GM23338 (cell line): ENCODE data around the gene UPF2. TPM values are rescaled to one million over a fixed set of nuclear protein-coding genes. Genes with fewer than 3 reads are reported as not detected.
A peak's percentile ranks its signal among the peaks of the same experiment; 100 is the strongest.

Experiments
- ATAC-seq: fragments of 200-7000 bp; cut with Tn5 transposase; 3 replicates; pipeline ENCODE4 v1.9.1; 2020
- DNase-seq: peaks from one replicate; pipeline ENCODE4 v3.0.0-alpha.2; 2015; ENCODE audit warnings: low spot score
- H2AFZ ChIP-seq: fragments of 200-600 bp; sonication (generic); 2 replicates; pipeline ENCODE4 v1.8.0; 2016; ENCODE audit warnings: antibody characterized with exemption, mild to moderate bottlenecking, moderate library complexity
- H3F3A ChIP-seq: fragments of 200-600 bp; sonication (generic); replicated peaks from 2 replicates; pipeline ENCODE4 v1.8.0; 2017; ENCODE audit warnings: antibody characterized with exemption, mixed run types, low read depth
- H3K27ac ChIP-seq: fragments of 200-600 bp; sonication (generic); 2 replicates; pipeline ENCODE4 v1.6.1; 2016; ENCODE audit warnings: low read depth
- H3K27me3 ChIP-seq: fragments of 200-600 bp; sonication (generic); 2 replicates; pipeline ENCODE4 v1.8.0; 2016; ENCODE audit warnings: mild to moderate bottlenecking, mixed run types, moderate library complexity; ENCODE audit not compliant: insufficient read depth
- H3K36me3 ChIP-seq: fragments of 200-600 bp; sonication (generic); 2 replicates; pipeline ENCODE4 v1.8.0; 2016; ENCODE audit warnings: mild to moderate bottlenecking; ENCODE audit not compliant: insufficient read depth
- H3K4me1 ChIP-seq: fragments of 200-600 bp; sonication (generic); 2 replicates; pipeline ENCODE4 v1.8.0; 2016; ENCODE audit warnings: mild to moderate bottlenecking, moderate library complexity; ENCODE audit not compliant: insufficient read depth
- H3K4me2 ChIP-seq: fragments of 200-600 bp; sonication (generic); 2 replicates; pipeline ENCODE4 v1.7.1; 2017; ENCODE audit warnings: mixed run types
- H3K4me3 ChIP-seq: fragments of 200-600 bp; sonication (generic); 2 replicates; pipeline ENCODE4 v1.6.1; 2016; ENCODE audit warnings: mixed run types
- H3K79me2 ChIP-seq: fragments of 200-600 bp; sonication (generic); replicated peaks from 2 replicates; pipeline ENCODE4 v1.8.0; 2017; ENCODE audit warnings: mild to moderate bottlenecking; ENCODE audit not compliant: insufficient read depth
- H3K9me2 ChIP-seq: fragments of 200-600 bp; sonication (generic); 2 replicates; pipeline ENCODE4 v1.8.0; 2017; ENCODE audit not compliant: insufficient read depth
- H4K20me1 ChIP-seq: fragments of 200-600 bp; sonication (generic); replicated peaks from 2 replicates; pipeline ENCODE4 v1.8.0; 2017; ENCODE audit warnings: mild to moderate bottlenecking; ENCODE audit not compliant: insufficient read depth
- H3K27ac Mint-ChIP-seq: 2 replicates; pipeline ENCODE4 v1.8.0; 2020; ENCODE audit warnings: inconsistent platforms, mild to moderate bottlenecking, moderate library complexity, mixed read lengths
- H3K27me3 Mint-ChIP-seq: 3 replicates; pipeline ENCODE4 v1.8.0; 2022; ENCODE audit warnings: low read depth, mild to moderate bottlenecking, moderate library complexity, mixed read lengths, inconsistent platforms; ENCODE audit not compliant: insufficient read depth, poor library complexity
- H3K36me3 Mint-ChIP-seq: 3 replicates; pipeline ENCODE4 v1.8.0; 2021; ENCODE audit warnings: low read depth, mild to moderate bottlenecking, inconsistent platforms, moderate library complexity, mixed read lengths
- H3K4me1 Mint-ChIP-seq: 3 replicates; pipeline ENCODE4 v1.8.0; 2020; ENCODE audit warnings: mild to moderate bottlenecking, inconsistent platforms, mixed read lengths
- H3K4me3 Mint-ChIP-seq: 3 replicates; pipeline ENCODE4 v1.8.0; 2021; ENCODE audit warnings: moderate library complexity, mild to moderate bottlenecking, inconsistent platforms, mixed read lengths
- H3K9me3 Mint-ChIP-seq: 3 replicates; pipeline ENCODE4 v1.8.0; 2020; ENCODE audit warnings: moderate library complexity, mild to moderate bottlenecking, inconsistent platforms, mixed read lengths
- CREB1 ChIP-seq: fragments of 250-450 bp; sonication (Bioruptor Pico); IDR thresholded peaks from 2 replicates; pipeline ENCODE4 v1.5.0; 2020; ENCODE audit warnings: low read depth, mild to moderate bottlenecking, moderate library complexity
- EZH2 ChIP-seq: fragments of 200-600 bp; sonication (generic); IDR thresholded peaks from one replicate; pipeline ENCODE4 v1.8.0; 2017; ENCODE audit warnings: antibody characterized with exemption, mild to moderate bottlenecking, low read depth; ENCODE audit not compliant: unreplicated experiment
- EZH2phosphoT487 ChIP-seq: fragments of 200-600 bp; sonication (generic); IDR thresholded peaks from one replicate; pipeline ENCODE4 v1.8.1; 2018; ENCODE audit warnings: antibody characterized with exemption; ENCODE audit not compliant: unreplicated experiment
- JUNB ChIP-seq: IDR thresholded peaks from one replicate; pipeline ENCODE4 v1.6.1; 2016; ENCODE audit warnings: antibody characterized with exemption; ENCODE audit not compliant: unreplicated experiment
- NANOG ChIP-seq: IDR thresholded peaks from 2 replicates; pipeline ENCODE4 v1.6.1; 2016; ENCODE audit warnings: antibody characterized with exemption, borderline replicate concordance
- POLR2AphosphoS5 ChIP-seq: IDR thresholded peaks from 2 replicates; pipeline ENCODE4 v1.6.1; 2016; ENCODE audit warnings: antibody characterized with exemption, low read depth
- STAT1 ChIP-seq: IDR thresholded peaks from one replicate; pipeline ENCODE4 v1.6.1; 2016; ENCODE audit warnings: antibody characterized with exemption; ENCODE audit not compliant: unreplicated experiment
- ZNF114 ChIP-seq: fragments of 250-450 bp; sonication (Bioruptor Pico); IDR thresholded peaks from 2 replicates; pipeline ENCODE4 v1.5.0; 2020; ENCODE audit warnings: mild to moderate bottlenecking, moderate library complexity
- ZNF331 ChIP-seq: fragments of 250-450 bp; sonication (Bioruptor Pico); IDR thresholded peaks from 2 replicates; pipeline ENCODE4 v1.5.0; 2020; ENCODE audit warnings: low read depth, mild to moderate bottlenecking, moderate library complexity
- polyA plus RNA-seq: library from polyadenylated mRNA; unstranded; fragments of >200 nt; fragmentation: Nextera tagmentation; extraction: Ambion mirVana; gene quantifications from 2 replicates; pipeline ENCODE4 v1.2.1, GENCODE V29; 2016
- total RNA-seq: library from RNA; depleted of rRNA; stranded (reverse); fragments of >200 nt; shearing (Covaris generic); gene quantifications from 2 replicates; pipeline ENCODE4 v1.2.3, GENCODE V29; 2014
- TF ChIP-seq, protein P1 (sequence below): IDR thresholded peaks from one replicate; pipeline ENCODE4 v1.6.1; 2018; ENCODE audit warnings: antibody characterized with exemption; ENCODE audit not compliant: unreplicated experiment
- TF ChIP-seq, protein P2 (sequence below), 2 experiments: fragments of 200-600 bp in 1 of 2; sonication (generic) in 1 of 2; conservative IDR thresholded peaks; 2 replicates each; pipeline versions ENCODE4 v1.5.1 to v1.6.1; 2016 to 2017; ENCODE audit warnings: antibody characterized with exemption in 2 of 2, low read depth in 2 of 2, mild to moderate bottlenecking in 2 of 2, moderate library complexity in 1 of 2
- TF ChIP-seq, protein P3 (sequence below): IDR thresholded peaks from 2 replicates; pipeline ENCODE4 v1.6.1; 2016; ENCODE audit warnings: antibody characterized with exemption
- TF ChIP-seq, protein P4 (sequence below): fragments of 250-450 bp; sonication (Bioruptor Pico); IDR thresholded peaks from 2 replicates; pipeline ENCODE4 v1.5.0; 2020; ENCODE audit warnings: mild to moderate bottlenecking, moderate library complexity

Gene UPF2
- total and polyA plus RNA-seq, 2 experiments from 2014 or later = 29.0 to 78.5 TPM

DNA sequence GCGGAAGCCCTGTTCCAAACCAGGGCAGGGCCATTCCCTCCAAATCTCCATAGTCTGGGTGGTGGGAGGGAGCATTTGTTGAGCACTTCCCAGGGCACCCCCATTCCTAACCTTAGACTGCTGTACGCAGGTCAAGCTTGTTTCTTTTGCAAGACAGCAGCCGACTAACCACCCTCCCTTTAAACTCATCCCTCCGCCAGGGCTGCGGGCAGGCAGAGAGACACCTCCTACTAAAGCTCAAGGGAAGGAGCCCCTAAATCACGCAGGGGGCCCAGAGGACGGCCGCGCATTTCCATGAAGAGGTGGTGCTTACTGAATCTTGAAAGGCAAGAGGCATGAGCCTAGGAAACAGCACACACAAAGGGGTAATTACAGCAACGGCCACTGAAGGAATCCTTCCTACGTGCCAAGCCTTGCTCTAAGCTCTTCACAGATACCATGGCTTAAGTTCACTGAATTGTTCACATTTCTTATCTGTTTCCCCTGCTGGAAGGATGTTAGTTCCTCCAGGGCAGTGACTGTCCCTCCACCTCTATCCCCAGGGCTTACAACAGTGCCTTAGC, 129.4 kb downstream of the UPF2 start:
- Histone ChIP-seq H3K36me3 (no peaks in the 10 kb centered on the region), H3K4me1 (peaks cover 8% of the 10 kb centered on the region; the same call in 1 of the 2 replicates), H3K27me3 (no peaks in the 10 kb centered on the region), H3K4me3 (0 out of 2 replicates have a peak overlapping the region, but pooled peaks have one; percentile 17), H3K9me2 (no peaks in the 10 kb centered on the region), H3K4me2 (peak overlapping the region; percentile 57; the same call in 1 of the 2 replicates), H3K27ac (0 out of 2 replicates have a peak overlapping the region, but pooled peaks have one; percentile 32), H3K79me2 (no peaks in the 10 kb centered on the region), H2AFZ (peak overlapping the region; percentile 94), H3F3A (0 out of 2 replicates have a peak, but pooled peaks cover 2% of the 10 kb centered on the region), H4K20me1 (no peaks in the 10 kb centered on the region)
- H3K36me3 Mint-ChIP-seq = no peaks in the 10 kb centered on the region
- no peak for TF ChIP-seq EZH2phosphoT487
- no peak for TF ChIP-seq CREB1 (CRISPR knock-in tag)
- no peak for TF ChIP-seq EZH2
- no peak for TF ChIP-seq POLR2AphosphoS5
- TF ChIP-seq, protein P1, sequence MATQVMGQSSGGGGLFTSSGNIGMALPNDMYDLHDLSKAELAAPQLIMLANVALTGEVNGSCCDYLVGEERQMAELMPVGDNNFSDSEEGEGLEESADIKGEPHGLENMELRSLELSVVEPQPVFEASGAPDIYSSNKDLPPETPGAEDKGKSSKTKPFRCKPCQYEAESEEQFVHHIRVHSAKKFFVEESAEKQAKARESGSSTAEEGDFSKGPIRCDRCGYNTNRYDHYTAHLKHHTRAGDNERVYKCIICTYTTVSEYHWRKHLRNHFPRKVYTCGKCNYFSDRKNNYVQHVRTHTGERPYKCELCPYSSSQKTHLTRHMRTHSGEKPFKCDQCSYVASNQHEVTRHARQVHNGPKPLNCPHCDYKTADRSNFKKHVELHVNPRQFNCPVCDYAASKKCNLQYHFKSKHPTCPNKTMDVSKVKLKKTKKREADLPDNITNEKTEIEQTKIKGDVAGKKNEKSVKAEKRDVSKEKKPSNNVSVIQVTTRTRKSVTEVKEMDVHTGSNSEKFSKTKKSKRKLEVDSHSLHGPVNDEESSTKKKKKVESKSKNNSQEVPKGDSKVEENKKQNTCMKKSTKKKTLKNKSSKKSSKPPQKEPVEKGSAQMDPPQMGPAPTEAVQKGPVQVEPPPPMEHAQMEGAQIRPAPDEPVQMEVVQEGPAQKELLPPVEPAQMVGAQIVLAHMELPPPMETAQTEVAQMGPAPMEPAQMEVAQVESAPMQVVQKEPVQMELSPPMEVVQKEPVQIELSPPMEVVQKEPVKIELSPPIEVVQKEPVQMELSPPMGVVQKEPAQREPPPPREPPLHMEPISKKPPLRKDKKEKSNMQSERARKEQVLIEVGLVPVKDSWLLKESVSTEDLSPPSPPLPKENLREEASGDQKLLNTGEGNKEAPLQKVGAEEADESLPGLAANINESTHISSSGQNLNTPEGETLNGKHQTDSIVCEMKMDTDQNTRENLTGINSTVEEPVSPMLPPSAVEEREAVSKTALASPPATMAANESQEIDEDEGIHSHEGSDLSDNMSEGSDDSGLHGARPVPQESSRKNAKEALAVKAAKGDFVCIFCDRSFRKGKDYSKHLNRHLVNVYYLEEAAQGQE = no peak
- no peak for TF ChIP-seq NANOG
- TF ChIP-seq, protein P2, sequence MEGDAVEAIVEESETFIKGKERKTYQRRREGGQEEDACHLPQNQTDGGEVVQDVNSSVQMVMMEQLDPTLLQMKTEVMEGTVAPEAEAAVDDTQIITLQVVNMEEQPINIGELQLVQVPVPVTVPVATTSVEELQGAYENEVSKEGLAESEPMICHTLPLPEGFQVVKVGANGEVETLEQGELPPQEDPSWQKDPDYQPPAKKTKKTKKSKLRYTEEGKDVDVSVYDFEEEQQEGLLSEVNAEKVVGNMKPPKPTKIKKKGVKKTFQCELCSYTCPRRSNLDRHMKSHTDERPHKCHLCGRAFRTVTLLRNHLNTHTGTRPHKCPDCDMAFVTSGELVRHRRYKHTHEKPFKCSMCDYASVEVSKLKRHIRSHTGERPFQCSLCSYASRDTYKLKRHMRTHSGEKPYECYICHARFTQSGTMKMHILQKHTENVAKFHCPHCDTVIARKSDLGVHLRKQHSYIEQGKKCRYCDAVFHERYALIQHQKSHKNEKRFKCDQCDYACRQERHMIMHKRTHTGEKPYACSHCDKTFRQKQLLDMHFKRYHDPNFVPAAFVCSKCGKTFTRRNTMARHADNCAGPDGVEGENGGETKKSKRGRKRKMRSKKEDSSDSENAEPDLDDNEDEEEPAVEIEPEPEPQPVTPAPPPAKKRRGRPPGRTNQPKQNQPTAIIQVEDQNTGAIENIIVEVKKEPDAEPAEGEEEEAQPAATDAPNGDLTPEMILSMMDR (conservative IDR thresholded peaks at IDR 0.05; ENCODE audit: low read depth in 2 of 2) = no peak
- no peak for TF ChIP-seq ZNF114 (CRISPR knock-in tag)
- no peak for TF ChIP-seq STAT1
- TF ChIP-seq JUNB = no peak
- TF ChIP-seq, protein P3, sequence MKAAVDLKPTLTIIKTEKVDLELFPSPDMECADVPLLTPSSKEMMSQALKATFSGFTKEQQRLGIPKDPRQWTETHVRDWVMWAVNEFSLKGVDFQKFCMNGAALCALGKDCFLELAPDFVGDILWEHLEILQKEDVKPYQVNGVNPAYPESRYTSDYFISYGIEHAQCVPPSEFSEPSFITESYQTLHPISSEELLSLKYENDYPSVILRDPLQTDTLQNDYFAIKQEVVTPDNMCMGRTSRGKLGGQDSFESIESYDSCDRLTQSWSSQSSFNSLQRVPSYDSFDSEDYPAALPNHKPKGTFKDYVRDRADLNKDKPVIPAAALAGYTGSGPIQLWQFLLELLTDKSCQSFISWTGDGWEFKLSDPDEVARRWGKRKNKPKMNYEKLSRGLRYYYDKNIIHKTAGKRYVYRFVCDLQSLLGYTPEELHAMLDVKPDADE = no peak
- no peak for TF ChIP-seq ZNF331 (CRISPR knock-in tag)
- TF ChIP-seq, protein P4, sequence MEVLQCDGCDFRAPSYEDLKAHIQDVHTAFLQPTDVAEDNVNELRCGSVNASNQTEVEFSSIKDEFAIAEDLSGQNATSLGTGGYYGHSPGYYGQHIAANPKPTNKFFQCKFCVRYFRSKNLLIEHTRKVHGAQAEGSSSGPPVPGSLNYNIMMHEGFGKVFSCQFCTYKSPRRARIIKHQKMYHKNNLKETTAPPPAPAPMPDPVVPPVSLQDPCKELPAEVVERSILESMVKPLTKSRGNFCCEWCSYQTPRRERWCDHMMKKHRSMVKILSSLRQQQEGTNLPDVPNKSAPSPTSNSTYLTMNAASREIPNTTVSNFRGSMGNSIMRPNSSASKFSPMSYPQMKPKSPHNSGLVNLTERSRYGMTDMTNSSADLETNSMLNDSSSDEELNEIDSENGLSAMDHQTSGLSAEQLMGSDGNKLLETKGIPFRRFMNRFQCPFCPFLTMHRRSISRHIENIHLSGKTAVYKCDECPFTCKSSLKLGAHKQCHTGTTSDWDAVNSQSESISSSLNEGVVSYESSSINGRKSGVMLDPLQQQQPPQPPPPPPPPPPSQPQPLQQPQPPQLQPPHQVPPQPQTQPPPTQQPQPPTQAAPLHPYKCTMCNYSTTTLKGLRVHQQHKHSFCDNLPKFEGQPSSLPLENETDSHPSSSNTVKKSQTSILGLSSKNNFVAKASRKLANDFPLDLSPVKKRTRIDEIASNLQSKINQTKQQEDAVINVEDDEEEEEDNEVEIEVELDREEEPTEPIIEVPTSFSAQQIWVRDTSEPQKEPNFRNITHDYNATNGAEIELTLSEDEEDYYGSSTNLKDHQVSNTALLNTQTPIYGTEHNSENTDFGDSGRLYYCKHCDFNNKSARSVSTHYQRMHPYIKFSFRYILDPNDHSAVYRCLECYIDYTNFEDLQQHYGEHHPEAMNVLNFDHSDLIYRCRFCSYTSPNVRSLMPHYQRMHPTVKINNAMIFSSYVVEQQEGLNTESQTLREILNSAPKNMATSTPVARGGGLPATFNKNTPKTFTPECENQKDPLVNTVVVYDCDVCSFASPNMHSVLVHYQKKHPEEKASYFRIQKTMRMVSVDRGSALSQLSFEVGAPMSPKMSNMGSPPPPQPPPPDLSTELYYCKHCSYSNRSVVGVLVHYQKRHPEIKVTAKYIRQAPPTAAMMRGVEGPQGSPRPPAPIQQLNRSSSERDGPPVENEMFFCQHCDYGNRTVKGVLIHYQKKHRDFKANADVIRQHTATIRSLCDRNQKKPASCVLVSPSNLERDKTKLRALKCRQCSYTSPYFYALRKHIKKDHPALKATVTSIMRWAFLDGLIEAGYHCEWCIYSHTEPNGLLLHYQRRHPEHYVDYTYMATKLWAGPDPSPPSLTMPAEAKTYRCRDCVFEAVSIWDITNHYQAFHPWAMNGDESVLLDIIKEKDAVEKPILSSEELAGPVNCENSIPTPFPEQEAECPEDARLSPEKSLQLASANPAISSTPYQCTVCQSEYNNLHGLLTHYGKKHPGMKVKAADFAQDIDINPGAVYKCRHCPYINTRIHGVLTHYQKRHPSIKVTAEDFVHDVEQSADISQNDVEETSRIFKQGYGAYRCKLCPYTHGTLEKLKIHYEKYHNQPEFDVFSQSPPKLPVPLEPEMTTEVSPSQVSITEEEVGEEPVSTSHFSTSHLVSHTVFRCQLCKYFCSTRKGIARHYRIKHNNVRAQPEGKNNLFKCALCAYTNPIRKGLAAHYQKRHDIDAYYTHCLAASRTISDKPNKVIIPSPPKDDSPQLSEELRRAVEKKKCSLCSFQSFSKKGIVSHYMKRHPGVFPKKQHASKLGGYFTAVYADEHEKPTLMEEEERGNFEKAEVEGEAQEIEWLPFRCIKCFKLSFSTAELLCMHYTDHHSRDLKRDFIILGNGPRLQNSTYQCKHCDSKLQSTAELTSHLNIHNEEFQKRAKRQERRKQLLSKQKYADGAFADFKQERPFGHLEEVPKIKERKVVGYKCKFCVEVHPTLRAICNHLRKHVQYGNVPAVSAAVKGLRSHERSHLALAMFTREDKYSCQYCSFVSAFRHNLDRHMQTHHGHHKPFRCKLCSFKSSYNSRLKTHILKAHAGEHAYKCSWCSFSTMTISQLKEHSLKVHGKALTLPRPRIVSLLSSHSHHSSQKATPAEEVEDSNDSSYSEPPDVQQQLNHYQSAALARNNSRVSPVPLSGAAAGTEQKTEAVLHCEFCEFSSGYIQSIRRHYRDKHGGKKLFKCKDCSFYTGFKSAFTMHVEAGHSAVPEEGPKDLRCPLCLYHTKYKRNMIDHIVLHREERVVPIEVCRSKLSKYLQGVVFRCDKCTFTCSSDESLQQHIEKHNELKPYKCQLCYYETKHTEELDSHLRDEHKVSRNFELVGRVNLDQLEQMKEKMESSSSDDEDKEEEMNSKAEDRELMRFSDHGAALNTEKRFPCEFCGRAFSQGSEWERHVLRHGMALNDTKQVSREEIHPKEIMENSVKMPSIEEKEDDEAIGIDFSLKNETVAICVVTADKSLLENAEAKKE (CRISPR knock-in tag) = no peak
- ATAC-seq = peak; percentile 56
- DNase-seq = peak; percentile 57
- H3K27me3 Mint-ChIP-seq = peaks cover 10% of the 10 kb centered on the region
- H3K4me3 Mint-ChIP-seq = no peak overlapping the region
- H3K9me3 Mint-ChIP-seq = no peaks in the 10 kb centered on the region
- H3K4me1 Mint-ChIP-seq = peaks cover 9% of the 10 kb centered on the region
- H3K27ac Mint-ChIP-seq = 0 out of 2 replicates have a peak overlapping the region, but pooled peaks have one; percentile 40
